ENCODE data around the gene TMEM38A.
"Not testable (repeated sequence)": the region's sequence is repeated elsewhere in the genome, so short reads cannot be mapped to it uniquely, and the experiment has no call there.

The TMEM38A gene

GRCh38 chr19:16628984-16629691, 31.8 kb upstream of the TMEM38A start:
- in situ Hi-C loops (cut with MboI; ENCODE audit: low pct_unique_long_range_greater_than_20kb, low sequenced_read_pairs) = no loop called here
- DNase-seq = peak; percentile 39

GRCh38 chr19:16631465-16631864, 29.5 kb upstream of the TMEM38A start:
- in situ Hi-C loops (cut with MboI; ENCODE audit: low pct_unique_long_range_greater_than_20kb, low sequenced_read_pairs) = no loop called here
- DNase-seq = no peak

GRCh38 chr19:16637535-16637934, 23.4 kb upstream of the TMEM38A start:
- no peak for DNase-seq
- in situ Hi-C loops (cut with MboI; ENCODE audit: low pct_unique_long_range_greater_than_20kb, low sequenced_read_pairs) = no loop called here

GRCh38 chr19:16638666-16639065, 22.3 kb upstream of the TMEM38A start:
- in situ Hi-C loops (cut with MboI; ENCODE audit: low pct_unique_long_range_greater_than_20kb, low sequenced_read_pairs) = no loop called here
- no peak for DNase-seq

GRCh38 chr19:16640951-16641350, 20.0 kb upstream of the TMEM38A start:
- DNase-seq = no peak
- in situ Hi-C loops (cut with MboI; ENCODE audit: low pct_unique_long_range_greater_than_20kb, low sequenced_read_pairs) = no loop called here

GRCh38 chr19:16641695-16642094, 19.2 kb upstream of the TMEM38A start:
- in situ Hi-C loops (cut with MboI; ENCODE audit: low pct_unique_long_range_greater_than_20kb, low sequenced_read_pairs) = no loop called here
- DNase-seq = no peak

- DNase-seq = no peak
- in situ Hi-C loops (cut with MboI; ENCODE audit: low pct_unique_long_range_greater_than_20kb, low sequenced_read_pairs) = no loop called here
Measured at GRCh38 chr19:16645140-16645539, 15.8 kb upstream of the TMEM38A start.

- peak; percentile 14 for DNase-seq
Measured at GRCh38 chr19:16649734-16650133, 11.2 kb upstream of the TMEM38A start.

GRCh38 chr19:16650821-16651220, 10.1 kb upstream of the TMEM38A start:
- DNase-seq = no peak
- in situ Hi-C loops (cut with MboI; ENCODE audit: low pct_unique_long_range_greater_than_20kb, low sequenced_read_pairs) = no loop called here

More at GRCh38 chr19:16649734-16650133, 11.2 kb upstream of the TMEM38A start:
- in situ Hi-C loops (cut with MboI; ENCODE audit: low pct_unique_long_range_greater_than_20kb, low sequenced_read_pairs) = no loop called here

- DNase-seq; in situ Hi-C loops (cut with MboI; ENCODE audit: low pct_unique_long_range_greater_than_20kb, low sequenced_read_pairs): not testable (repeated sequence)
Measured at GRCh38 chr19:16651421-16652188, 9.3 kb upstream of the TMEM38A start.

GRCh38 chr19:16652854-16653253, 8.1 kb upstream of the TMEM38A start:
- in situ Hi-C loops (cut with MboI; ENCODE audit: low pct_unique_long_range_greater_than_20kb, low sequenced_read_pairs) = no loop called here
- no peak for DNase-seq

- in situ Hi-C loops (cut with MboI; ENCODE audit: low pct_unique_long_range_greater_than_20kb, low sequenced_read_pairs) = no loop called here
- no peak for DNase-seq
Measured at GRCh38 chr19:16654140-16654539, 6.8 kb upstream of the TMEM38A start.

- in situ Hi-C loops (cut with MboI; ENCODE audit: low pct_unique_long_range_greater_than_20kb, low sequenced_read_pairs) = no loop called here
- DNase-seq = no peak
Measured at GRCh38 chr19:16654627-16655026, 6.3 kb upstream of the TMEM38A start.

GRCh38 chr19:16655727-16656126, 5.2 kb upstream of the TMEM38A start:
- DNase-seq = no peak
- in situ Hi-C loops (cut with MboI; ENCODE audit: low pct_unique_long_range_greater_than_20kb, low sequenced_read_pairs) = no loop called here

GRCh38 chr19:16657384-16657783, 3.6 kb upstream of the TMEM38A start:
- in situ Hi-C loops (cut with MboI; ENCODE audit: low pct_unique_long_range_greater_than_20kb, low sequenced_read_pairs) = no loop called here
- no peak for DNase-seq

GRCh38 chr19:16659464-16659831, 1.5 kb upstream of the TMEM38A start:
- in situ Hi-C loops (cut with MboI; ENCODE audit: low pct_unique_long_range_greater_than_20kb, low sequenced_read_pairs) = no loop called here
- DNase-seq = peak; percentile 10

GRCh38 chr19:16659832-16660708, 869 bp upstream of the TMEM38A start, which contains the start of gene SMIM7:
TSS of gene SMIM7 (minus strand) at chr19:16660144. CDS start at chr19:16660110, 34 bp downstream.
- in situ Hi-C loops (cut with MboI; ENCODE audit: low pct_unique_long_range_greater_than_20kb, low sequenced_read_pairs) = no loop called here
- peak; percentile 99 for DNase-seq

- DNase-seq = peak; percentile 19
- in situ Hi-C loops (cut with MboI; ENCODE audit: low pct_unique_long_range_greater_than_20kb, low sequenced_read_pairs) = no loop called here
Measured at GRCh38 chr19:16661480-16662034, 618 bp downstream of the TMEM38A start.

GRCh38 chr19:16668176-16668575, 7.2 kb downstream of the TMEM38A start:
- in situ Hi-C loops (cut with MboI; ENCODE audit: low pct_unique_long_range_greater_than_20kb, low sequenced_read_pairs) = no loop called here
- no peak for DNase-seq
